Left lobe of liver (tissue), 2 donors: ENCODE data around the gene BTBD9. TPM values are rescaled to one million over a fixed set of nuclear protein-coding genes. Genes with fewer than 3 reads are reported as not detected.

Source experiments
- ATAC-seq: fragments of 200-7000 bp; cut with Tn5 transposase; one replicate; pipeline ENCODE4 v1.9.1; 2020; ENCODE audit warnings: mild to moderate bottlenecking, moderate library complexity
- DNase-seq: peaks from one replicate; pipeline ENCODE4 v3.0.0-alpha.2; 2020; ENCODE audit warnings: low spot score
- total RNA-seq: library from RNA; stranded (reverse); gene quantifications from one replicate; pipeline ENCODE4 v1.2.1, GENCODE V29; 2021
- donor health status: DM: no; HTN: no; CAD: no; lungs with moderate emphysema.
- donor health status: DM: no; HTN: yes; CAD: no.

Gene BTBD9
- total RNA-seq, 1 donor from 2014 or later, result 4.7 TPM

DNA sequence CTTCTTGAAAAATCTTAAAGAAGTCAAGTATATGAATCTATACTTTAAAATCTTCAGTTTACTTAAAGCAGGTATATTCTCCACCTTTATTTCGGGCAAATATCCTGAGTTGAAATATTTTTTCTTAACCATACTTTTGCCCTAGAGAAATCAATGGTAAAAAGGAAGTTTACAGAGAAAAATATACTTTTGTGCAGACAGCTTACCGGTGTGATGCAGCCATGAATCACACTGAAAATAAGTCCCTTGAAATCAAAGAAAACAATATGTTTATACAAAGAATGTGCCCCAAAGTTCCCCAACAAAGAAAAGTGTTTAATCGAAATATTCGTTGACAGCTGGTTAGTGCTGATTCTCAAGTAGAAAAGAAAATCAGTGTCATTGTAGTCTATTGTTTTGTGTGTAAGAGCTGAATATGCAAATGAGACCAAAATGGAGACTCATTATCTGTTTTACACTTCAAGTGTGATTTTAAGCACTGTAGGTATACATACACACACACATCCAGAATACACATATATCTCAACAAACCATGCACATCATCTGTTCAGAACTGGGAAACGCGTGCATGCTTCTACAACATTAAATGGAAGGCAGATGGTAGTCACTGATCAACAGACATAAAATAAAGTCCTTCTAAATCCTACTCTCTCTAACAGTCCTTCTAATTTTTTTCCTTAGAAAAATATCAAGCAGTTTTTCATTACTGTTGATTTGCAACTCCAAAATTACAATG lies 73.3 kb downstream of the BTBD9 start:
- ATAC-seq (no peak), DNase-seq (no peak)

DNA sequence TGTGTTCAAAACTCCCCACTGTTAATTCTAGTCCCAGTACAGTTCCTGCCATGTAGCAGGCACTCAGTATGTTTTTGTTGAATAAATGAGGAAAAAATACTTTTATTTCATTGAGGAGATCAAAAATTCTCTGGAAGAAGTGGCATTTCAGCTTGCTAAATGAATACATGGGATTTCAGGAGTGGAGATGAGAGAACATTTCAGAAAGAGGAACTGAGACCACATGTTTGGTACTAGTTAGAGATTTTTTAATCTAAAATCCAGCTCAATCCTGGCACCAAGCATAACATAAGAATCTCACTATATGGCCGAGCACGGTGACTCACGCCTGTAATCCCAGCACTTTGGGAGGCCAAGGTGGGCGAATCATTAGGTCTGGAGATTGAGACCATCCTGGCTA lies 75.4 kb downstream of the BTBD9 start:
- DNase-seq (no peak), ATAC-seq (no peak)

DNA sequence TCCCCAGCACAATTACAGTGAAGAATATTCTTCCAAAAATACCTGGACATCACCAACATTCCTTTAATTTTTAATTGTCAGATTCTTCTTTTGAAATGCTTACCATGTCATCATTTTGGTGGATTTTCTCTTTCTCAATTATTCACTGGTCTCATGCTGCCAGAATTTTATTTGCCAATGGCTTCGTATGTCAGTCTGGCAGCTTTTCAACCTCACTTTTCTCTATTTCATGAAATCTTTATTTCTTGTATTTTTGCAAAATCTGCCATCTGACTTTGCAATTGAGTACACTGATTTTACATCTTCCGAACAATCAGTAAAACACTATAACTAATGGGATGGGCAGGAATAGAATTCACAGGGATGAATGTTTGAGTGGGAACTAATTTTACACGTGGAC lies 84.1 kb downstream of the BTBD9 start:
- no peak for ATAC-seq
- DNase-seq, result no peak

DNA sequence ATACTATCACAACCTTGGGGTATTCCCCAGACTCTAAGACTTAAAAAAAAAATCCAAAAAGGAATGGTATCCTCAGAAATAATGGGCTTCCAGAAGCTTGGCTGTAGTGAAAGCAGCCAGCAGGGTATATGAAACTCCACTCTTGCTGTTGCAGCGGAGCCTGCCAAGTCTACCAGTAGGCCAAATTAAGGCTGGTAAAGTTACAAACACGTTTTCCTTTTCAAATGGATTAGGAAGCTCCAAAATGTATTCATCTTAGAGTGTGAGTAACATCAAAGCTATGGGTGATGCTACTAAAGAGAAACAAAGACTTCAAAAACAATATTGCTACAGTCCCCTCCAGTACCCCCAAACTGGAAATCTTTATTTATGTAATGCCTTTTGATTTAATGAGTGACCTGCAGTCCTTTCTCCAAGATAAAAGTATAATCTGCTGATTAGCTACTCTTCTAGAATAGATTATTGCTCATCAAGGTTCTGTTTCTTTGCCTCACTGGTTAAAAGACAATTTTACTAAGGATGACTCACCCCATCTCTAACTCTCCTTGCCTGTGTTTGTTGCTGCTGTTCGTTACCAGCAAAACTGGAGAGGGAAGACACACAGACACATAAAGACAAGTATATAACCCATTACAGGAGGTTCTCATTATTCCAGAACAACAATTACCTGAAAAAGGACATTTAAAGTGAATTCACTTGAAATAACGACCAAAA lies 84.9 kb downstream of the BTBD9 start:
- DNase-seq (no peak), ATAC-seq (no peak)

DNA sequence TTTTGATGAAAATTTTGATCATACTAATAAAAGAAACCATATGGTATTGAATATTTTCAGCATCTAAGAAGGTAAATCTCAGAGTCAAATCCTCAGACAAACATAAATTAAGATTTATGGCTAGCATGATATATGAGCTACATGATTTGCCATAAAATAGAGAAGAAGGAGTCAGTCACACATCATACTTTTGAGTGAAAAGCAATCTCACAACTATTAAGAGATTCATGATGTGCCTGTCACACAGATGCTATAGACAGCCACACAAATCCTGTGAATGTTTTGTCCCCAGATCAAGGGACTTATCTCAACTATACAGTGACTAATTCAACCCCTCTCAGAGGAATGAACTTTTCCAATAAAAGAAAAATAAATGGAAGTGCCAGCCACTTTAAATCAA lies 85.7 kb downstream of the BTBD9 start:
- DNase-seq, result no peak
- ATAC-seq, result no peak

DNA sequence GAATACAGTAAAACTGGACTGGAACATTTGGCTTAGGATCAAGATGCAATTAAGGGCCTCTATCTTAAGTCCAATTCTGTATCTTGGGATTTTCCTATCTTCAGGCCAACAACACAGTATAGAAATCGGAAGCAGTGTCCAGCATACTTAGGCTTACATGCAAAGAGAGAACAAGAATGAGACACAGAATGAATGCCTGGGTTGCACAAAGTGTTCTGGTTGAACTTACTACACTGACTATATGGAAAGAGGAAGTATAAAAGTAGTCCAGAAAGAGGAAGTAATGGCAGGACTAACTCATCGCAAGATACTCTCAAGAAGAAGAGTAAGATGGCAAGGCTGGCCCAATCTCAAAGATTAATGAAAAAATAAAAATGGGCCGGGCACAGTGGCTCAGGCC lies 87.6 kb downstream of the BTBD9 start:
- no peak for ATAC-seq
- DNase-seq, result no peak

DNA sequence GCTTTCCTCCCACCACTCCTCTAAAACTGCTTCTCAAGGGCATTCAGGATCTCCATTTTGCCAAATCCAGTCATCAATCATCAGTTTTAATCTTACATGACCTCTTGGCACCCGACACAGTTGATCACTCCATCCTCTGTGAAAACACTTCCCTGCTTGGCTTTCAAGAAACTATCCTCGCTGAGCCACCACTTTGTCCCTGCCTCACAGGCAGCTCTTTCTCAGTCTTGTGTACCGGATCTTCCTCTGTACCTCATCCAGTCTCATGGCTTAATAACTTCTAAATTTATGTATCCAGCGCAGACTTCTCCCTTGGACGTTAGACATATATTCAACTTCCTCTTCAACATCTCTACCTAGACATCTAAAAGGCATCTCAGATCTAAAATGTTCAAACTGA lies 89.9 kb downstream of the BTBD9 start:
- ATAC-seq (no peak), DNase-seq (no peak)

DNA sequence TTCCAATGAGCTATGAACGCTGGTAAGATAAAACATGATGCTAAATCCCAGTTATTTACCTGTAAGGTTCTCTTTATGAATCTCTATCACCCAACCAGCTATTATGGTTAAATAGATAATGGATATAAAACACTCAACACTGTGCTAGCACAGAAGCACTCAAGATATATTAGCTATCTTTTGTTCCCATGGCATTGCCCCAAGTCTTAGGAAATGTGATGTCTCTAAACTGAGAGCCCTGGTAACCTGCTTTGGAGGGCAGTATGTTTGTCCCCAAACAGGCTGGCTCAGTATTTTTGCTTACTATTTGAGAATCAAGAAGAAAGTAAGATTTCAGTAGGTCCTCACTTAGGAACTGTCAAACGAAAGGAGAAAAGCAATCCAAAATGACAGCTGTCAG lies 90.5 kb downstream of the BTBD9 start:
- ATAC-seq (no peak), DNase-seq (no peak)

DNA sequence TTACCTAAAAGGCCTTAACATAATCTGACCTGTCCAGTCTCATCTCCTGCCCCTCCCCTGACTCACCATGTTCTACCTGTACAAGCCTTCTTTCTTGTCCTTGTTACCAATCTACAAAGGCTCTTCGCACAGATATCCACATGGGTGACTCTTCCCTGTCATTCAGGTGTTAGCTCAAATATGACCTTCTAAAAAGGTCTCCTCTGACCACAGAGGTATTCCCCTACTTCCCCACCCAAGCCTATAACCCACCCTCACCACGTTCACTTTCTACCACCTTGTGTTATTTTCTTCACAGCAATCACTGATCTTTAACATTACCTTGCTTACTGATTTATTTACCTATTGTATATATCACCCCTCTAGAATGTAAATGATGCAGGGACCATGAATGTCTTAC lies 96.7 kb downstream of the BTBD9 start:
- ATAC-seq (no peak), DNase-seq (no peak)

DNA sequence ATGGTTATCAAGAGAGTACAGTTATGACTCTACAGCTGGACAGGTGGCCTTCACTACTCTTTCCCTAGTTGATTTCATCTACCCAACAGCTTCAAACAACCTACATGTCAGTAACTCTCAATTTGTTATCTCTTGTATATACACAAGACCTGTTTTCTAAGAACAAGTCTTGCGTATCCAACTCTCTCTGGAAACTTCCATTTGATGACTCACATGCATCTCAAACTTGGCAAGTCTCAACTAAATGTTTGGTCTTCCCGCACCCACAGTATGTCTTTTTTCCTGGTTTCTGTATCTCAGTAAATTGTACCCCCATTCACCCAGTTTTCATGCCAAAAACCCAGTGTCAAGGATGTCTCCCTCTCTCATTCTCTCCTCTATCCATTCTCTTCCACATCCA lies 97.7 kb downstream of the BTBD9 start:
- no peak for DNase-seq
- no peak for ATAC-seq

DNA sequence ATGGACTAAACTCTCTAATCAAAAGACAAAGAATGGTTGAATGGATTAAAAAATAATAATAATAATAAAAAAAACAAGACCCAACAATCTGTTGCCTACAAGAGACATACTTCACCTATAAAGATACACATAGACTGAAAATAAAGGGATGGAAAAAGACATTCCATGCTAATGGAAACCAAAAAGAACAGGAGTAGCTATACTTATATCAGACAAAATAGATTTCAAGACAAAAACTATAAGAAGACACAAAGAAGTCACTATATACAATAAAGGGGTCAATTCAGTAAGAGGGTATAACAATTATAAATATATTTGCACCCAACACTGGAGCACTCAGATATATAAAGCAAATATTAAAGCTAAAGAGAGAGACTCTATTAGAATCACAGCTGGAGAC lies 106.7 kb downstream of the BTBD9 start:
- ATAC-seq, result no peak
- no peak for DNase-seq

DNA sequence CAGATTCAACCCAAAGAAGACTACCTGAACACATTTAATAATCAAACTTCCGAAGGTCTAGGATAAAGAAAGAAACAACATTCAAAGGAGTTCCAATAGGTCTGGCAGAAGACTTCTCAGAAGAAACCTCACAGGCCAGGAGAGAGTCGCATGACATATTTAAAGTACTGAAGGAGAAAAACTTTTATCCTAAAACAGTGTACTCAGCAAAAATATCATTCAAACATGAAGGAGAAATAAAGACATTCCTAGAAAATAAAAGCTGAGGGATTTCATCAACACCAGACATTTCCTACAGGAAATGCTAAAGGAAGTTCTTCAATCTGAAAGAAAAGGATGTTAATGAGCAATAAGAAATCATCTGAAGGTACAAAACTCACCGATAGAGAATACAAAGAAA lies 108.6 kb downstream of the BTBD9 start:
- ATAC-seq (no peak), DNase-seq (no peak)

DNA sequence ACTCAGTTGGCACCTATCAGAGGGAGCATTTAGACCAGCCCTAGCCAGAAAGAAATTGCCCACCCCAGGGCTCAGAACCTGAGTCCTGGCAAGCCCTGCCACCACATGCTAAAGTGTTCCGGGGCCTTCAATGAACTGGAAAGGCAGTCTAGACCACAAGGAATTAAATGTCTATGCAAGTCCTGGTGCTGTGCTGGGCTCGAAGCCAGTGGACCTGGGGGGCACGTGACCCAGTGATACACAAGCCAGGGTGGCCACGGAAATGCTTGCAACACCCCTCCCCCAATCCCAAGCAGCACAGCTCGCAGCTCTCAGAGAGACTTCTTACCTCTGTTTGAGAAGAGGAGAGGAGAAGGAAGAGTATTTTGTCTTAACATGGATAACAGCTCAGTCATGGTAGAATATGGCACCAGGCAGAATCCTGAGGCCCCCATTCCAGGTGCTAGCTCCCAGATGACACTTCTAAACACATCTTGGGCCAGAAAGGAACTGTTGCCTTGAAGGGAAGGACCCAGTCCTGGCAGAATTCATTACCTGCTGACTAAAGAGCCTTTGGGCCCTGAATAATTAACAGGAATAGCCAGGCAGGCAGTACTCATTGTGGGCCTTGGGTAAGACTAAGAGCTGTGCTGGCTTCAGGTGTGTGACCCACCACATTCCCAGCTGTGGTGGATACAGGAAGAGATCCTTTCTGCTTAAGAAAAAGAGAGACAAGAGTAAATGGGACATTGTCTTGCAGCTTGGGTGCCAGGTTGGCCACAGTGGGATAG lies 111.3 kb downstream of the BTBD9 start:
- no peak for DNase-seq
- ATAC-seq, result no peak

DNA sequence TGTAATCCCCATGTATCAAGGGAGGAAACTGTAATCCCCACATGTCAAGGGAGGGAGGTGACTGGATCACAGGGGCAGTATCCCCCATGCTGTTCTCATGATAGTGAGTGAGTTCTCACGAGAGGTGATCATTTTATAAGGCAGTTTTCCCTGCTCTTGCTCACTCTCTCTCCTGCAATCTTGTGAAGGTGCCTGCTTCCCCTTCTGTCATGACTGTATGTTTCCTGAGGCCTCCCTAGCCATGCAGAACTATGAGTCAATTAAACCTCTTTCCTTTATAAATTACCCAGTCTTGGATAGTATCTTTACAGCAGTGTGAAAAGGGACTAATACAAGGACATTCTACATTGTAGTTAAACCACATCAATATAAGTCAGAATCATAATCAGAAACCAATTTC lies 112.4 kb downstream of the BTBD9 start:
- ATAC-seq (no peak), DNase-seq (no peak)

DNA sequence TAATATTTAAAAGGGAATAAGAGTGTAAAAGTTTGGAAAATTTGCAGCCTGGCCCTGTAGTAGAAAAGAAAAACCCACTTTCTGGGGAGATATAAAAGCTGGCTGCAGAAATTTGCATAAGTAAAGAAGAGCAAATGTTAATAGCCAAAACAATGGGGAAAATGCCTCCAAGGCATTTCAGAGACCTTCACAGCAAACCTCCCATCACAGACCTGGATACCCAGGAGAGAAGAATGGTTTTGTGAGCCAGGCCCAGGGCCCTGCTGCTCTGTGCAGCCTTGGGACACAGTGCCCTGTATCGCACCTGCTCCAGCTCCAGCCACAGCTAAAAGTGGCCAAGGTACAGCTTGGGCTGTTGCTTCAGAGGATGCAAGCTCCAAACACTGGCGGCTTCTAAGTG lies 113.8 kb downstream of the BTBD9 start:
- DNase-seq (no peak), ATAC-seq (no peak)

DNA sequence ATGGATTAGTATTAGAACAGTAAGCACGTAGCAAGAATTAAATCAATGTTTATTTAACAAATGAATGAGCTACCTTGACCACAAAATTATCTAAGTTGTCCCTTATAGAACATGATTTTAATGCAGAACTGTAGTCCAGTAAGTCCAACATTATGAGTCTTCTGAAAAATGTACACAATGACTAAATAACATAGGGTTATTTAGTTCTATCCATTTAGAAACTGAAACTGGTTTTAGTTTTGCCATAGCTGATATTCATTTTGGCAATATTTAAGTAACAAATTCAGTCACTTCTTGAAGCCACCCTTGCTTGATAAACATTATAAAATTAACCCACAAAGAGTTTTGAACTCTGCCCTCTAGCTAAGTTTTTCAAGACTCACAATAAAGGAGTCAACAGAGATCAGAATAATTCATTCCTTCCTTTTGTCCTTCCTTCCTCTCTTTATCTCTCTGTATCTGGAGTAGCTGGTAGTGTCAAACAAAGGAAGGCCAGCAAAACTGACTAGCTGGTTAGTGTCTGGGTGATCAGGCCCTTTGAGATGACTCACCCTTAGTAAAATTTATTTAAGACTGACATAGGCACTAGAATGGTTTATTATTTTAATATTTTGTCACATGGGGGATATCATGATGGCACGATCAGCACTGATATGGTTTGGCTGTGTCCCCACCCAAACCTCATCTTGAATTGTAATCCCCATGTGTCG lies 115.1 kb downstream of the BTBD9 start:
- no peak for ATAC-seq
- no peak for DNase-seq

DNA sequence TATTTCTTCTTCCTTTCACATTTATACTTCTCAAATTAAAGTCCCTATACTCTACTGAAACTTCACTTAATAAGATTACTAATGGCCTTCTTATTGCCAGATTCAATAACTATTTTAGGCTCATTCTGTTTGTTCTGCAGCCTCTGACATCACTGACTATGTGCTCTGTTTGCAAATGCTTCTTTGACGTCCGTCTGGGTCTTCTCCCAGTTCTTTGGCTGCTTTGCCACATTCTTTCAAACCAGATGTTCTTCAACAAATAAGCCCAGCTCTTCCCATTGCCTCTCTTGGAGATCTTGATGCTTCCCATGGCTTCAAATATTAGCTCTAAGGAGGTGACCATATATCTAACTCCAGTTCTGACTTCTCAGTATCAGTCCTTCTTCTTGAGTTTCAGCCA lies 117.4 kb downstream of the BTBD9 start:
- no peak for DNase-seq

DNA sequence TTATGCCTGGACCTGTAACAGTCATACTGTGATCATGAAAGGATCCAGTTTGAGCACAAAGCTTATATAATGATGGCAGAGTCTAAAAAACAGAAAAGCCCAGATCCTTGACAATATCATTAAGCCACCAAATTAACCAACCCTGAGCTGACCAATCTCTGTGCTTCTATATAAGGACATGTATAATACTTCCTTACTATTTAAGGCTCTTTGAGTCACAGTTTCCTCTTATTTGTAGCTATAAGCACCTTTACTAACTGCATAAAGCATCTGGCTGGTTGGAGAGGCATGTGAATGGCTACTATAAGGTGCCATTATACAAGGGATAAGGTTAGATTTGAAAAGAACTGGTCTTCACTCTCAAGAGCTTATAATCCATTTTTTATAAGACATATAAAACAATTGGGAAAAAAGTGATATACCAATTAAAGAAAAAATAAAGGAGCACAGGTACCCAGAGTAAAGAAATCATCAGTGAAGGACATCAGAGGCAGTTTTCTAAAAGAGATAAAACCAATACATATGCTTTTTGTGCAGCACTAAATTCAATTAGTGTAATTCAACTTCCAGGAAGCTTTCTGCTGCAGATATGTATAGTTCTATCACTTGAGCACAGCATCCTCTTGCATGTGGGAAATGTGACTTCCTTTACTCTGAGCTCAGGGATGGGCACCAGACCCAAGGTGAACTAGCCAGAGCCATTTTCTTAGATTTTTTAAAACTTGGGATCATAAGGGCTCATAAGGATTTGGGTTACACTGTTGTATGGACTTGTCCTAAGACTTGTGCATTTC lies 121.0 kb downstream of the BTBD9 start:
- ATAC-seq, result no peak
- no peak for DNase-seq

More for the DNA sequence above, 117.4 kb downstream of the BTBD9 start:
- no peak for ATAC-seq

DNA sequence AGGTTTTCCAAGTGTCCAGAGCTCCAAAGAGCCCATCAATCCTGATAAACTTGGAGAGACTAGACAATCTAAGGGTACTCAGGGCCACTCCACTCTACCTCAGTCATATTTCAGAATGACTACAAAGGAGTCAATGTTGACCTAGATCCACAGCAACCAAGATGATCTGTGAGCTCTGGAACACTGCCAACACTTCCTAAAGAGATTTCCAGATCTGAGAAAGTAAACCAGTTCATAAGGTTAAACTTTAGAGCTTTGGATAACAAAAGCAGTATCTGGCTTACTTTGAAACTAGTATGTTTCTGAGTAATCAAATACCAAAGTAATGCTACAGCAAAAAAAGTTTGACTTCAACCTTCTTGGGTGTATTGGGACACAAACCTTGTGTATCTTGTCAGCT lies 122.7 kb downstream of the BTBD9 start:
- DNase-seq (no peak), ATAC-seq (no peak)

DNA sequence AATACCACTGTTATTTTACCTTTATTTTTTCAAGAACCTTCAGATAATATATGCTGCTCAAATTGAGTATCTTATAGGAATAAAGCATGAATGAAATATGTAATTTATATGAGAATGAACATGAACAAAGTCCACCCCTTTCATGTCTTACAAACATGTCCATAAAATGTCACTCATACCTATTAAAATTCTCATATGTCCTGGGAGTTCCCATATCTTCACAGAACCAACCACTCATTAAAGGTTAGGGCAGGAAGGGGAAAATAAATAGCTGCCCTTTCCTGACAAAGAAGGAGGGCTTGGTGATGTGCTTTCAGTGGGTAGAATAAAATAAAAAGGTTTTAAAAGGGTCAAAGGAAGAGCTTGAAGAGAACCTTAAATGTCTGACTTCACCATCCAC lies 125.3 kb downstream of the BTBD9 start:
- DNase-seq (no peak), ATAC-seq (no peak)

DNA sequence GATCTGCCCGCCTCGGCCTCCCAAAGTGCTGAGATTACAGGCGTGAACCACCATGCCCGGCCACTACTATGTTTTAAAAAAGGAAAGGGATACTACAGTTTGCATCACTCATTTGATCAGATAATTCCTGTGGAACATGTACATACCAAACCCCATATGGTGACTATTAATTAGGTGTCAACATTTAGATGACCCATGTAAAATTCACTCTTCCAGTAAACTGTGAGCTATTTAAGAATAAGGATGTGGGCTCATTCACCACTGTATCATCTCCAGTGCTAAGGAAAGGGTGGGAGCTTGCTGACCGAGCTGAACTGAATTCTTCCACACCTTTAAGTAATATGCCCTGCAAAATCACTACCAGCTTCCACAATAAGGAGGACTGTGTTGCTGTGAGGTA lies 127.5 kb downstream of the BTBD9 start:
- DNase-seq, result no peak
- ATAC-seq, result no peak
